HFFc6 (cell line): ENCODE data around the gene XYLB. TPM values are rescaled to one million over a fixed set of nuclear protein-coding genes. Genes with fewer than 3 reads are reported as not detected.

Experiments used
- DNase-seq: peaks from one replicate; pipeline ENCODE4 v3.0.0-alpha.2; 2018
- H3K27ac Mint-ChIP-seq: 2 replicates; pipeline ENCODE4 v1.8.0; 2020; ENCODE audit warnings: mild to moderate bottlenecking, mixed read lengths
- H3K27me3 Mint-ChIP-seq: 2 replicates; pipeline ENCODE4 v1.8.0; 2021; ENCODE audit warnings: mild to moderate bottlenecking, moderate library complexity, mixed read lengths; ENCODE audit not compliant: insufficient read depth
- H3K36me3 Mint-ChIP-seq: 2 replicates; pipeline ENCODE4 v1.8.0; 2021; ENCODE audit warnings: low read depth, mixed read lengths
- H3K4me1 Mint-ChIP-seq: 2 replicates; pipeline ENCODE4 v1.8.0; 2020; ENCODE audit warnings: low read depth, mixed read lengths
- H3K4me3 Mint-ChIP-seq: 2 replicates; pipeline ENCODE4 v1.8.0; 2020; ENCODE audit warnings: mild to moderate bottlenecking, moderate library complexity, mixed read lengths
- H3K9me3 Mint-ChIP-seq: 2 replicates; pipeline ENCODE4 v1.8.0; 2020; ENCODE audit warnings: mild to moderate bottlenecking, mixed read lengths
- CTCF ChIP-seq: fragments of 200-600 bp; sonication (generic); IDR thresholded peaks from 2 replicates; pipeline ENCODE4 v1.5.0; 2021; ENCODE audit warnings: antibody characterized with exemption, mild to moderate bottlenecking
- total RNA-seq, 6 experiments: library from RNA; stranded (reverse); fragmentation: NEBNext Ultra II Directional; extraction: Animal tissue kit (Norgen Biotek cat#: 25700); gene quantifications; 2 replicates in 1 of 6; 3 replicates in 5 of 6; pipeline ENCODE4 v1.2.3, GENCODE V29; 2021

The XYLB gene
- total RNA-seq, 6 experiments from 2014 or later: 5.1 to 8.0 (median 6.2) TPM

DNA sequence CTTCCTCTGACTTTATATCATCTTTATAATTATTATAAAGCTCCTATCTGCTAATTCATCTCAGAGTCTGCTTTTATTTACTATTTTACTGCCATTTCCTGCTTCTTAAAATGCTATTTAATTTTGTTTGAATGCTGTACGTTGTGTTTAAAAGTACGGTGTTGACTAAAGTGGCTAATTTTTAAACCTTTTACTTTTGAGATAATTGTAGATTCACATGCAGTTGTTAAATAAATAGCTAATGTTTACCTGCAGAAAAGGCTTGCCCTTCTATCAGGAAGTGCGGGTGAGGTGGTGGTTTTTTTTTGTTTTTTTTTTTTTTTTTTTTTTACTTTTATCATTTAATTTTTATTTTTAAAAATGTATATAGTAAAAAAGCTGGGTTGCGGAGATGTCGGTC lies 41.3 kb downstream of the XYLB start:
- no peak for TF ChIP-seq CTCF
- no peak for DNase-seq
- peaks cover 29% of the 10 kb centered on the region for H3K36me3 Mint-ChIP-seq
- peaks cover 3% of the 10 kb centered on the region for H3K27me3 Mint-ChIP-seq
- H3K9me3 Mint-ChIP-seq: peaks cover 8% of the 10 kb centered on the region; the same call in 1 of the 2 replicates
- H3K4me3 Mint-ChIP-seq: no peak overlapping the region
- H3K4me1 Mint-ChIP-seq: no peaks in the 10 kb centered on the region
- no peak overlapping the region for H3K27ac Mint-ChIP-seq

GRCh38 chr3:38392604-38393163 lies 46.1 kb downstream of the XYLB start:
- Mint-ChIP-seq H3K27ac (no peak overlapping the region), H3K36me3 (0 out of 2 replicates have a peak, but pooled peaks cover 6% of the 10 kb centered on the region), H3K4me3 (no peak overlapping the region), H3K9me3 (no peaks in the 10 kb centered on the region; the same call in 1 of the 2 replicates), H3K4me1 (no peaks in the 10 kb centered on the region), H3K27me3 (peaks cover 5% of the 10 kb centered on the region)
- DNase-seq: no peak
- TF ChIP-seq CTCF: no peak

DNA sequence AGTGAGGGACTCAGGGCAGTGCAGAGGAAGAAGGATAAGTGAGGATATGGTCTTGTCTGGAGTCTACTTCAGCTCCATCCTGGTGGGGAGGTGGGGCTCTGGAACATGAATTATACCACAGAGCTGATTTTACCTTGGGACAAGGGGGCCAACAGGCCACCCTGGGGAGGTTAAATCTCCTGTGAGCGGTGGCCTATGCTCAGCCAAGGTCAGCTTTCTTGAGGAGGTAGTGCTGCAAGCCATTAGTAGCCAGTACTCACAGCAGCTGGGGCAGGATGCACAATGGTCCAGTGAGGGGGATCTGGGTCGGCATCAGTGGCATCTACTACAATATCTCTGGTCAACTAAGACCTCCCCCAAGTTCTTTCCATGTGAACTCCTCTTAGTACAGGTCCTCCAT lies 49.7 kb downstream of the XYLB start:
- Mint-ChIP-seq H3K27ac (no peak overlapping the region), H3K36me3 (peaks cover 25% of the 10 kb centered on the region), H3K4me1 (no peaks in the 10 kb centered on the region), H3K27me3 (peaks cover 2% of the 10 kb centered on the region), H3K4me3 (no peak overlapping the region), H3K9me3 (no peaks in the 10 kb centered on the region)
- TF ChIP-seq CTCF: no peak
- DNase-seq: no peak

DNA sequence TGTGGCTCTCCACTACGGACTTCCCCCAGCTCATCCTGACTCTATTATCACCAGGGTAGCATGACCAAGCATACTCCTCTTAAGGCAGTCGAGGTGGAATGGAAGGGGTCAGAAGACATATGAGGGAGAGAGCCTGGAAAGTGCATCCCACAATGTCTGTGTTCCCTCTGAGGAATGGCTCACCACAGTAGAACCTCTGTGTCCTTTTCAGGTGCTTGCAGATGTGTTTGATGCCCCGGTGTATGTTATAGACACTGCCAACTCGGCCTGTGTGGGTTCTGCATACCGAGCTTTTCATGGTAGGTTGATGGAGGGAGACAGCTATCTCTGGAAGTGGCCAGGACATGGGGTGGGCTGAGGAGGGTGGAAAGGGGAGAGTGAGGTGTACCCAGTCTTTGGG lies 50.3 kb downstream of the XYLB start:
- Mint-ChIP-seq H3K27me3 (peaks cover 2% of the 10 kb centered on the region), H3K4me3 (no peak overlapping the region), H3K9me3 (no peaks in the 10 kb centered on the region)

GRCh38 chr3:38397320-38397719 lies 50.7 kb downstream of the XYLB start:
- Mint-ChIP-seq H3K9me3 (no peaks in the 10 kb centered on the region), H3K4me3 (no peak overlapping the region), H3K36me3 (peaks cover 32% of the 10 kb centered on the region), H3K27ac (no peak overlapping the region), H3K4me1 (no peaks in the 10 kb centered on the region), H3K27me3 (peaks cover 2% of the 10 kb centered on the region)
- DNase-seq: no peak
- TF ChIP-seq CTCF: no peak

More for the DNA sequence above, 50.3 kb downstream of the XYLB start:
- no peak for TF ChIP-seq CTCF
- DNase-seq: no peak
- H3K36me3 Mint-ChIP-seq: peaks cover 27% of the 10 kb centered on the region
- no peaks in the 10 kb centered on the region for H3K4me1 Mint-ChIP-seq
- no peak overlapping the region for H3K27ac Mint-ChIP-seq
